GM18511 (cell line): ENCODE measurements around the gene TRRAP.

Experiments
- ATAC-seq: cut with Tn5 transposase; IDR thresholded peaks from one replicate; pipeline ENCODE4 v1.9.1; 2021; ENCODE audit warnings: mild to moderate bottlenecking, moderate library complexity; ENCODE audit not compliant: unreplicated experiment

Gene TRRAP

DNA sequence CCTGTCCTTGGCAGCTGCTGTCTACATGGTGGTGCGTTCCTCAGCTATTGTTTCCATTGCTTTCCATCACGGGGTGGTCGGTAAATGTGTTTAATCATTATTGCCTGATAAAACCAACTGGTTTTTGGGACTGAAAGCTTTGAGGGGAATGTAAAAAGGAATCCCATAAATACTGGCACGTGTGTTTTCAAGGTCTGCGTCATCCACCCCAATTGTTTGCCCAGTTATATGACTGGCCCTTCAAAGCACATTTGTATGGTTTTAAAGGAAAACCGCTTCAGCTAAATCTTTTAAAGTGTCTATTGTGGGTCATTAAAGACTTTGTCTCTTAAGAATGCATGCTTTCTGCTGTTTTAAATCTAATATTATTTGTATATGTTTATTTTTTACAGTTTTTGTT is 65.0 kb downstream of the TRRAP start:
- ATAC-seq = no peak

DNA sequence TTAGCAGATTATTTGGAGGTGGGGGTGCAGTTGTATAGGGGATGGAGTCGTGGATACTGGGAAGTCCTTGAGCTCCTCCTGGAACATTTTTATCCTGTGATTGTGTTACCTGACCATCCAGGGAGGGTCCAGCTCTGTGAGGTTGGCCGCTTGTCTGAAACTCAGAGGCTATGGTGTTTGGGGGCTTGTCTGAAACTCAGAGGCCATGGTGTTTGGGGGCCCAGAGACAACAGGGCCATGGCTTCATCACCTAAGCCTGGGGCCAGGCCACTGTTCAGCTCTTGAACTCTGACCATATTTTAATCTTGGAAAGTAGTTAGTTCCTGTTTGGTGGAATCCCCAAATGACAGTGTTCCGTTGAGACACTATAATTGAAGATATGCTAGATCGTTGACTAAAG is 66.1 kb downstream of the TRRAP start:
- no peak for ATAC-seq

DNA sequence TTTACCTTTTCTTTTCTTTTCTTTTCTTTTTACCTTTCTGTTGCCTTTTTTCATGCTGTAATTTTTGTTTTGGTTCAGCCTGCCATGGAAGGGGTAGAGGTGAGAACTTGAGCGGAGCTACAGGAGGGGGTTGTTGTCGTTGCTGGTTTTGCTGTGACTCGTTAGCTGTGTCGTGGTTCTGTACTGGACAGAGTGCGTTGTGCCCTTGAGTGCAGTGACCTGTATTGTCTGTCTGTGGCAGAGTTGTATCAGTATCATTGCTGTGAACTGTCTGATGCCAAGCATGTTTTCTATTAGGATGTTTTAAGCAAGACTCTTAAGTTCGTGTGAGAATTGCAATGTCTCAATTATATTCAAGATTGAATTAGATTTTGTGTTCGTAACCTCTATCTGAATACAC is 67.5 kb downstream of the TRRAP start:
- ATAC-seq = no peak

DNA sequence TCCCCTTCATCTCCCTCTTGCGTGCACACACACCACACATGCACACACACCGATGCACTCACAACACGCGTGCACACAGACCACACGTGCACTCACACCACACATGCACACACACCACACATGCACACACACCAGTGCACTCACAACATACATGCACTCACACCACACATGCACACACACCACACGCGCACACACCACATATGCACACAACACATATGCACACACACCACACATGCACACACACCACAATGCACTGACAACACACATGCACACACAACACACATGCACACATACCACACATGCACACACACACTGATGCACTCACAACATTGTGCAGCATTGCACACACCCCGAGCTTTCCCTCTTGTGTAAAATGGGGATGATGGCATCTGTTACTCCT is 68.1 kb downstream of the TRRAP start:
- no peak for ATAC-seq

DNA sequence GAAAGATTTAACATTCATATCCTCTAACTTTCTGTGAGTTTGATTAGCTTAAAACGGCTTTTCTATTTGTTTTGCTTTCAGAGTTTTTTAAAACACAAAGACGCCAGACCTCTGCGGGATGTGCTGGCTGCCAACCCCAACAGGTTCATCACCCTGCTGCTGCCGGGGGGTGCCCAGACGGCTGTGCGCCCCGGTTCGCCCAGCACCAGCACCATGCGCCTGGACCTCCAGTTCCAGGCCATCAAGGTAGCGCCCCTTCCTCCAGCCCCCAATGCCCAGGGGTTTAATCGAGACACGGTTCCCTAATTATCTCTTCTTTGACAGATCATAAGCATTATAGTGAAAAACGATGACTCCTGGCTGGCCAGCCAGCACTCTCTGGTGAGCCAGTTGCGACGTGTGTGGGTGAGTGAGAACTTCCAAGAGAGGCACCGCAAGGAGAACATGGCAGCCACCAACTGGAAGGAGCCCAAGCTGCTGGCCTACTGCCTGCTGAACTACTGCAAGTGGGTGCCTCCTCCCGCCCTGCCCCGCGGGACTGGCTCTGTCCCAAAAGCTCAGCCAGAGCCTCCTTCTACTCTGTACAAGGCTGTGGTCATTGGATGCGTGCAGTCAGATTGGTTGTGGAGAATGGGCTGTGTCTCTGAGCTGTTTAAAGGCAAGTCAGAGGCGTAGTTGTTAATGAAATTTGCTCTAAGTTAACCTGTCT is 71.2 kb downstream of the TRRAP start:
- ATAC-seq = no peak

DNA sequence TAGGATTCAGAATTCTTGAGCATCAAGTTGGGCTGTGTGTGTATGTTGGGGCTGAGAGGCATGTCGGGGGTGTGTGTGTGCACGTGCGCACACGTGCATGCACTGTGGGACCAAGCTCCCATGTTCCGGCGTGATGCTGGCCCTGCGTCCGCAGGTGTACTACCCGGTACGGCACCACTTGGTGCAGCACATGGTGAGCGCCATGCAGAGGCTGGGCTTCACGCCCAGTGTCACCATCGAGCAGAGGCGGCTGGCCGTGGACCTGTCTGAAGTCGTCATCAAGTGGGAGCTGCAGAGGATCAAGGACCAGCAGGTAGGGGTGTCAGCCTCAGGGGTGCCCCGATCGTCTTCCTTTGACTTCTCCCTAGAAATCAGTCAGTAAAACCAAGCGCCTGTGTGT is 77.7 kb downstream of the TRRAP start:
- ATAC-seq = no peak

DNA sequence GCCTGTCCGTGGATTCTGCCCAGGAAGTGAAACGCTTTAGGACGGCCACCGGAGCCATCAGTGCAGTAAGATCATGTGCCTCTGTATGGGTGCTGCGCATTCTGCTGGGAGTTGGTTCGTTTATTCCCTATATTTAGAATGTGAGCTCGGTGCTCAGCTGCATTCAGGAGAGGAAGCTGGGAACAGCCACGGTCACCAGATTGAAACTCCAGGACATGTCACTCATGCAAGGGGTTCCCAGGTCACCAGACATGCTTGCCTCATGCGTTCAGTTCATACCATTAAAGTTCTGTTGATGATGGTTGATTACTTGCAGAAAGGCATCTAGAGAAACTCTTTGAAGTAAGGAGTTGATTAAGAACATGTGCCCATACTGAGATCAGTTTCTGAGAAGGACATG is 78.1 kb downstream of the TRRAP start:
- no peak for ATAC-seq

DNA sequence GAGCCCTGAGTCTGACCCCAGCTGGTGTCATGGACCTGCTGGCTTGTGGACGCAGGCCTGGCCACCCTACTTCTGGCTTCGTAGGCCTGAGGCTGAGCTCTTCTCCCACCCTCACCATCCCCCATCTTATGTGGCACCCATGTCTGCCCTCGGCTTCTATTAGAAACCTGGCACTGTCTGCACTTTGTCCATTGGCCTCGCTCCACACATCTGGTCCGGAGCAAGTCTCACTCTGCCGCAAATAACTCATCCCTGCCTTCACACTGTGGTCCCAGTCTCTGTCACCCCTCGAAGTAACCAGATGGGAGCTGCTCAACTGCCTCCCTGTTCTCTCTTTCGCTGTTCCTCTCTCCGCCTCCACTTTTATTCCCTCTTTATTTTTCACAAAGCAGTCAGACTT is 78.6 kb downstream of the TRRAP start:
- no peak for ATAC-seq

DNA sequence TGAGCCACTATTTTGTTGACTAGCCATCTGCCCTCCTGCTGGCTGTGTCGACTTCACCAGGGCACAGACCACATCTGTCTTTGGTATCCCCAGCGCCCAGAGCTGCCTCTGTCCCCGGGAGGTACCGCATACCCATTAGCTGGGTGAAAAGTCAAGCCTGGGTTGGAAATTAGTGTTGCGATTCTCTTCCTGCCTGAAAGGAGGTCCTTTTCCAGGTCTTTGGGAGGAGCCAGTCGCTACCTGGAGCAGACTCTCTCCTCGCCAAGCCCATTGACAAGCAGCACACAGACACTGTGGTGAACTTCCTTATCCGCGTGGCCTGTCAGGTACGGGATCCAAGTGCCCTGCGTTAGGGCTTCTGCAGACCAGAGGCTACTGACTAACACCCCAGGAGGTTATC is 79.4 kb downstream of the TRRAP start:
- ATAC-seq = no peak

DNA sequence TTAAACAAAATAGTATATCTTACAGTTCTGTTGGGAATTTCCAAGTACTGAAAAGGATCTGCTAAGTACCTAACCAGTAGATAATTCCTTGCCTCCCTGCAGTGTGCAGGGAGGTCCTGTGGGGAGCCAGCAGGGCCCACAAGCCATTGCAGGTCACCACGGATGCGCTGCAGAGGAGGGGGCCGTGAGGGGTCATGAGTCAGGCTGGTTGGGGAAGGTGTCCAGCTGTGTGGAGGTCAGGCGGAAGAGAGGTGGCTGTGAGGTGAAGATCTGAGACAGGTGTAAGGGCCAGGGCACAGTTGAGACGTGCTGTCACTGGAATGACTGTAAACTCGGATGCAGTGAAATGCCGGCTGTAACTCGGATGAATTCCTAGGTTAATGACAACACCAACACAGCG is 80.6 kb downstream of the TRRAP start:
- ATAC-seq = no peak

DNA sequence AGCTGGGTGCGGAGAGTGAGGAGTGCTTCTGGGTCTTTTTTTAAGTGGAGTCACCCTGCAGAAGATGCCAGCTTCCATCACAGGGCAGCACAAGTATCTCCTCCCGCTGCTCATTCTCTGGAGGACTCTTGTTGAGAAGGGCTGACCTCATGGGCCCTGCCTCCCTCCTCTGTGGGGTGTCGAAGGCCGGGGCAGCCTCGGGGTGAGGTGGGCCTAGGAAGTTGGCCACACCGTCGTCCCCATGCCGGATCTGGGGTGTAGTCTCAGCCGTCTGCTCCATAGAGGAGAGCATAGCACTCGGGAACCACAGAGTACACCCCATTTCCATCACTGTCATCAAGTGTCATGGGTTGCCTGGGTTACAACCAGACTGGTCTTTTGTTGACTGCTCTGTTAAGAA is 85.0 kb downstream of the TRRAP start:
- ATAC-seq = no peak

DNA sequence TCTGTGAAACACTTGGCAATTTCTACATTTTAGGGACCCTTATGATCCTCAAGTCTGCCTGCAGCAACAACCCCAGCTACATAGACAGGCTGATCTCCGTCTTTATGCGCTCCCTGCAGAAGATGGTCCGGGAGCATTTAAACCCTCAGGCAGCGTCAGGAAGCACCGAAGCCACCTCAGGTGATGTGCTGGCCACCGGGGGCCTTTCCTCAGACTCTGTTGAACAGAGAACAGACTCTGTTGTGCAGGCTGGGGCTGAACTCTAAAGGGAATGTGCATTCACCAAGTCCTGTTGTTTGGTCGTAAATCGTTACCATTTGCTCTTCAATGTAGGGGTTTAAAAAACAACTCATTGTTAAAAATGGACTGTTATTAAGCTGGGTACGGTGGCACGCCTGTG is 86.3 kb downstream of the TRRAP start:
- ATAC-seq = no peak

DNA sequence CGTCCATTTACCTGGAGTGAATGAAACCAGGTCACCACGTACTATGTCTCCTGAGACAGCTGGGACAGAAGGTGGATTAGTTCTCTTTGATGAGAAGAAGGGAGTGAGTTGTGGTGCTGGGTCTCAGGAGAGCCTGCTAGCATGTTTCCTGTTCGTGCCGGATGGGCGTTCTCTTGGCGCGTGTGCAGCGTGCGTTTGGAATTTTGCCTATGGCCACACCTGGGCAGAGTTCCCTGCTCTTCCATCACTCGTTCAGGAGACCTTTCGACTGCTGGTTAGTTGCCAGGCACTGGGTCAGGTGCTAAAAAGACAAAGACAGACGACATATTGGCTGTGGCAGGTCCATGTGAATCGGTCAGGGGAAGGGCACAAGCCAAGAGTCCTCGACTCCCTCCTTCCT is 90.3 kb downstream of the TRRAP start:
- ATAC-seq = no peak

DNA sequence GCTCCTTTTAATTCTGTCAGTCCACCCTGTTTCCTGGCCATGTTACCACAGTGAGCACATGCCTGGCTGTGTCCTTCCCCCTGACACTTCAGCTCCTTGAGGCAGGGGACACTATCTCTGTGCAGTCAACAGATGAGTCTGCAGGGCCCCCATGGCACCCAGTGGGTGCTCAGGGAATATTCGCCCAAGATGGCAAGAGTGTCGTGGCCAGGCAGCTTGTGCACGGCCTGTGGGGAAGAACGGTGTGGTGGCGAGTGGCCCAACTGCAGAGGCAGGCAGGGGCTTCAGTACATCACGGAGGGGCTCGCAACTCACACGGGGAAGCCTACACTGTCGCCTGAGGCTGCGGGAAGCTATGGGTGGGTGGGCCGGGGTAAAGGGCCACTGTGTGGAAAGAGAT is 91.1 kb downstream of the TRRAP start:
- ATAC-seq = no peak

DNA sequence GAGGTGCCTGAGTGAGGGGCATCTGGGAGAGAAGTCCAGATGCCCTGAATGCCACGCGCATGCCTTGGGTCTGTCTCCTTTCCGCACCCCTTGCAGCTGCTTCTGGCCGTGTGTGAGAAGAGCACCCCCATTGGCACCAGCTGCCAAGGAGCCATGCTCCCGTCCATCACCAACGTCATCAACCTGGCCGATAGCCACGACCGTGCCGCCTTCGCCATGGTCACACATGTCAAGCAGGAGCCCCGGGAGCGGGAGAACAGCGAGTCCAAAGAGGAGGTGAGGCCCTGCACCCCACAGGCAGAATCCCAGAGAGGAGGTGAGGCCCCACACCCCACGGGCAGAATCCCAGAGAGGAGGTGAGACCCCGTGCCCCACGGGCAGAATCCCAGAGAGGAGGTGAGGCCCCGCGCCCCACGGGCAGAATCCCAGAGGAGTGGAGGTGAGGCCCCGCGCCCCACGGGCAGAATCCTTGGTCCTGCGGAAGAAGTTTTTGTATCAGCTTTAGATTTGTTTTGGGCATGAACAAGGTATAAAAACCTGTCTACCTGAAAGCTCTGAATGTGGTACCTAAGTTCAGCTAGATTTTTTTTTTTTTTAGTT is 91.8 kb downstream of the TRRAP start:
- no peak for ATAC-seq

DNA sequence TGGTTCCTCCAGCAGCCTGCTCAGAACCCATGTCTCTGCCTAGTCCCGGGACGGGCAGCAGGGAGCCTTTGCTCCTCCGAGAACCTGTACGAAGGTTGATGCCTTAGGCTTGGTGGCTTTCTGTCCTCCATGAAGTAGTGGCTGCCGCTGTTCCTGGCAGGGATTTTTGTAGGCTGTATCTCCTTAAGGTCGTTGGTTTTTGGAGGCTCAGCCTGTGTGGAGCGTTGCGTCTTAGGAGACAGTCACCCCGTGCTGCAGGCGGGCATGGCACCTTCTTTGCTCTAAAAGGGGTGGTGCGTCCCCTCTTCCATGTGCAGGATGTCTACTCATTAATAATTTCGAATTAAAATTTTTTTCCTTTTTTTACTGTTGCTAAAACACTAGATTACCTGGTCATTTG is 92.5 kb downstream of the TRRAP start:
- no peak for ATAC-seq

DNA sequence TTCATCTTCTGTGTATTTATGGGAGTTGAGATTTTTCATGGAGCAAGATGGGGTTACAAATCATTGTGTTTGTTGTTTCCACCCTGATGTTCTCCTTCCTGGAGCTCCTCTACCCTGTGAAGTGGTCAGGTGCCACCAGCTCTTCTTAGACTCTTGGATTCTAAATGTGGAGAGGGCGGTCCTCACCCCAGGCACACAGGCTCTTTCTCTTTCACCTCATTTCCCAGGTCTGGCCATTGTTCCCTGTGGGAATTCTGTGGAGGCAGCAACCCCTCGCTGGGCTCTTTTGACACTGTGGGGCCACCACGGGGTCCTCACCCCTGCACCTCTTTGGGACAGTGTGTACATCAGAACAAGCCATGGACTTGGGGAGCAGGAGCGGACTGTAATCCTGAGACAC is 95.9 kb downstream of the TRRAP start:
- ATAC-seq = no peak

DNA sequence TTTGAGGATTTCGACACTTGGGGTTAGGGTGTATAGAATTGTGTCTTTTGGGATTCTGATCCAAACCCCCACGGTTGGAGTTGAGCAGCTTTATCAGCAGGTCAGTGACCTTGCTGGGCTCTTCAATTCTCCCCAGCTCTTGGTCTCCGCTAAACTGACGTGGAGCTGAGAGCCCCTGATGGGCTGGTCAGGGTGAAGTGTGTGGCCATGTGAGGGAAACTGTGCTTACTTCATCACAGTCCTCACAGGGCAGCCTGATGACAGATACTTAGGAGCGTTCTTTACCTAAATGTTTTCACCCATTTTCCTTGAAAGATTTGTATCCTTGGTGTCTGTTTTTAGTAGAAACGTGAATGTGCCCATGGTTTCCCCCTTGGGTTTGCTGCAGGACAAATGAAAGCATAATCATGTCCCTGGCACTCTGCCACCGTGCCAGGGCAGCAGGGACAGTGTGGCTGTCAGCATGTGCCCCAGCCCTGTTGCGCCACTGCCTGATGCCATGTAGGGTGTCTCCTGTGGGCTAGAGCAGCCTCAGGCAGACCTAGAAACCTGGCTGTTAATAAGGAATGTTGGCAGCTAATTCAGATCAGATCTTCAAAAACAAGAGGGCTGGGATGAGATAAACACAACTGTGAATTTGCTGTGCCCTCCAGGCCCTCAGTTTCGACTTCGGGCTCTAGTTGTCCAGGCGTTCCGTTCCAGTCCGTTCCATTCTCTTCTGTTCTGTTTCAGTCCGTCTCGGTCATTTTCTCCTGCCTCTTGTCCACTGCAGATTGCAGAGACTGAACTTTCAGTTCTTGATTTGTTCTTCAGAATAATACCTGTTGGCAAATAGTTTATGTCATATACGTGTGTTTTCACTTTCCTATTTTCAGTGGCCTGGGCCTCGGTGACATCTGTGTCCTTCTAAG is 96.8 kb downstream of the TRRAP start:
- no peak for ATAC-seq

DNA sequence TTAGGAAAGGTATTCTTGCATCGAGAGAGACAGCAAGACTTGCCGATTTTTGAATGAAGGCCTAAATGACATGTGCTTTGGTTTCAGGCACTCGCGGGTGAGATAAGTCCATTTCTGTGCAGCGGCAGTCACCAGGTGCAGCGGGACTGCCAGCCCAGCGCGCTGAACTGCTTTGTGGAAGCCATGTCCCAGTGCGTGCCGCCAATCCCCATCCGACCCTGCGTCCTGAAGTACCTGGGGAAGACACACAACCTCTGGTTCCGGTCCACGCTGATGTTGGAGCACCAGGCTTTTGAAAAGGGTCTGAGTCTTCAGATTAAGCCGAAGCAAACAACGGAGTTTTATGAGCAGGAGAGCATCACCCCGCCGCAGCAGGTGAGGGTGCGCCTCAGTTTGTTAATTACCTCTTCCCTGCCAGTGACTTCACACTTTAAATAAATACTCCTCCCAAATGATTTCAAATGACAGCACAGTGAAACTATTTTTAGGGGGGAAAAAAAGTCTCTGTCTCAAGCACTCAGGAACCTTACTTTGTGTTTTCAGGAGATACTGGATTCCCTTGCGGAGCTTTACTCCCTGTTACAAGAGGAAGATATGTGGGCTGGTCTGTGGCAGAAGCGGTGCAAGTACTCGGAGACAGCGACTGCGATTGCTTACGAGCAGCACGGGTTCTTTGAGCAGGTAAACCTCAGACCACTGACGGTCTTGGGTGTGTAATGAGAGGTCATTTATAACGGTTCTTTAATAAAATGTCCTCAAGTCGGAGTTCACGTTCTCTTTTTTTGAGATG is 98.3 kb downstream of the TRRAP start:
- no peak for ATAC-seq

DNA sequence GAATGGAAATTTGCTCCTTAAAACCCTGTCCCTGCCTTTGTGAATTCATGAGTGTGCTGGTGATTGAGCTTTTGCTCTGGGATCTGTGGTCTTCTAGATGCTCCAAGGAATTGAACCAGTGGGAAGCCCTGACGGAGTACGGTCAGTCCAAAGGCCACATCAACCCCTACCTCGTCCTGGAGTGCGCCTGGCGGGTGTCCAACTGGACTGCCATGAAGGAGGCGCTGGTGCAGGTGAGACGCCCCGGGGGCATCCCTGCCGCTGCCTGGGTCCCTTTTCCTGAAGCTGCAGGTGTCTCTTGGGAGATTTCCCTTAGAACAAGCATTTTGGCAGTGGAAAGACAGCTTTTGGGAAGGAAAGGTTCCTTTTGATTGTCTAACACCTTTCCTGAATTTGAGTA is 100.3 kb downstream of the TRRAP start:
- ATAC-seq = no peak

DNA sequence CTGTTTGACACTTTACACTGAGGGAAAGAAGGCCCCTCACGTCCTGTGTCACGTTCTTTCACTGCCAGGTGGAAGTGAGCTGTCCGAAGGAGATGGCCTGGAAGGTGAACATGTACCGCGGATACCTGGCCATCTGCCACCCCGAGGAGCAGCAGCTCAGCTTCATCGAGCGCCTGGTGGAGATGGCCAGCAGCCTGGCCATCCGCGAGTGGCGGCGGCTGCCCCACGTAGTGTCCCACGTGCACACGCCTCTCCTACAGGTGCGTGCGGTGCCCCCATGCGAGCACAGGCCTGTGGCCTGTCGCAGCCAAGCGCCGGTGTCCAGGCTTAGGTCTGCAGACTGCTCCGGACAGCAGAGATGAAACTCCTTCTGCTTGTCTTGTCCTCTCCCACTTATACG is 103.4 kb downstream of the TRRAP start:
- no peak for ATAC-seq
